HG02884 (cell line): ENCODE data around the gene RNF141.

Experiments used
- ATAC-seq: cut with Tn5 transposase; IDR thresholded peaks from one replicate; pipeline ENCODE4 v1.9.1; 2021; ENCODE audit warnings: mild to moderate bottlenecking, moderate library complexity; ENCODE audit not compliant: unreplicated experiment

The RNF141 gene

DNA sequence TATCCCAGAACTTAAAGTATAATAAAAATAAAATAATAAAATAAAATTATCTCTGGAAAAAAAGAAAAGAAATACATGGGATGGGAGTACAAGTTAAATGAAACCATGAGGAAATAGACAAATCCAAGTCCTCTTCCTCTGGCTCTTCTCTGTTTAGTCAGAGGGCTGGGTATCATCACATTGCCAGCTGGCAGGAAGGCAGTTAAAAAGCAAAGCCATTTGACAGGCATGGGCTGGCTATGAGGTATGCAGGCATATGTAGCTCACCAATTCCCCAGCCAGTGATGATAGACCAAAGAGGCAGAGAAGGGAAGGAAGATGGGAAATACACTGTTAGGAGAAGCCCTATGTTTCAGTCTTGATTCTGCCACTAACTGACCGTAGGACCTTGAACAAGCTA is 21.0 kb upstream of the RNF141 start:
- ATAC-seq: no peak

- no peak for ATAC-seq
Measured at GRCh38 chr11:10561043-10561818, 20.2 kb upstream of the RNF141 start.

DNA sequence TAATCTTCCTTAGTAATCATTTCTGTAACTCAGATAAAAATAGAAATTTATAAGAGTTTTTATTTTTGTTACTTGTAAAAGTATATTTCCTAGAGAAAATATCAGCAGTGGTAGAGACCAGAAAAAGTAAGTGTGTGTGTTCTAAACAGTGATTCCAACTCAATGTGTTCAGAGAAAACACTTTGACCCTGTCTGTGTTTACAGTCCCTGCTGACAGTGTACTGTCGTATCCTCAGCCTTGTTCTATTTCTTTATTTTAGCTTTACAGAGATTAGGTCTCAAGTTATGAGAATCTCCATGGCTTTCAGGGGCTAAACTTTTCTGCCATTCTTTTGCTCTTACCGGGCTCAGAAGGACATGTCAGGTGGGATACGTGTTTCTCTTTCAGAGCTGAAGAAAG is 17.3 kb upstream of the RNF141 start:
- no peak for ATAC-seq

DNA sequence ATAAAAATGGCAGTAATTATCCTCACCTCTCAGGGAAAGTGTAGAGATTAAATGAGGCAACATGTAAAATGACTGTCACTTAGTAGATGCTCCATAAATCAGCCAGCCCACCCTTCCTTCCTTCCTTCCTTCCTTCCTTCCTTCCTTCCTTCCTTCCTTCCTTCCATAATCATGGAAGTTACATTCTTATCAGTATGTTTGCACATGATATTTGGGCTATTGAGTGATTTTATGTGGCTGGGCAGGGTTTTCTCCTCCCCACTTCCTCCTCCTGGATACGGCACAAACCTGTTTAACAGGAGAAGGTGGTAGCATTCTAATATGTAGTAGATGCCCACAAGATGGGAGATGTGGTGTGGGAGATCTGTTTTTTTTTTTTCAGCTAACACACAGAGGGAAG is 15.6 kb upstream of the RNF141 start:
- ATAC-seq: no peak

DNA sequence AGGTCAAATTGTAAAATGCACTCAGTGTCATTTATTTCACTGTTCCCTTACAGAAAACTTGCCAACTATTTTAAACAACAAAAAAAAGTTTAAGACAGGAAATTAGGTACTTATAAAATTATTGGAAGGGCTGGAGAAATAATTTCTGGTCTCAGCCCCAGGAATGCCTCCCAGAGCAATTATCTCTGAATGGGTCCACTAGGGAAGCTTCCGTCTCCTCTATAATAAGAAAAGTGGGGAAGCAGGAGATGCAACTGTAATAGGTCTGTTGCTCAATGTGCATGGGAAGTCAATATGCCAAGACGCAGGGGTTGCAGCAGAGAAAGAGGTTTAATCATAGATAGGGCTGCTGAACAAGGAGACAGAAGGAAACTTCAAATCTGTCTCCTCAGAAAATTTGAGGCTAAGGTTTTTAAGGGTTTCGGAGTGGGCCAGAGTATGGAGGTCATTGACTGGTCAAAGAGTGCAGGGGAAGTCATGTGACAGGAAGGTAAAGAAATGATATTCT is 10.9 kb upstream of the RNF141 start:
- no peak for ATAC-seq

- no peak for ATAC-seq
Measured at GRCh38 chr11:10551290-10551592, 10.3 kb upstream of the RNF141 start.

GRCh38 chr11:10550503-10551289 is 9.7 kb upstream of the RNF141 start:
- no peak for ATAC-seq

- ATAC-seq: no peak
Measured at GRCh38 chr11:10544491-10545465, 3.8 kb upstream of the RNF141 start.

- ATAC-seq: no peak
Measured at GRCh38 chr11:10543782-10544181, 2.8 kb upstream of the RNF141 start.

DNA sequence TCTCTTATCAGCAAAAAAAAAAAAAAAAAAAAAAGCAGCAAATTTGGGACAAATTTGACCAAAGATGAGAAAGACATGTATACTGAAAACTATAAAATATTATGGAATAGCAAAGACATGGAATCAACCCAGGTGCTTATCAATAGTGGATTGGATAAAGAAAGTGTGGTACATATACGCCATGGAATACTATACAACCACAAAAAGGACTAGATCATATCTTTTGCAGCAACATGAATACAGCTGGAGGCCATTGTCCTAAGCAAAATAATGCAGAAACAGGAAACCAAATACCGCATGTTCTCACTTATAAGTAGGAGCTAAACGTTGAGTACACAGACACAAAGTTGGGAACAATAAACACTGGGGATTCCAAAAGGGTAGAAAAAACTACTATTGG is 1.8 kb upstream of the RNF141 start:
- no peak for ATAC-seq

DNA sequence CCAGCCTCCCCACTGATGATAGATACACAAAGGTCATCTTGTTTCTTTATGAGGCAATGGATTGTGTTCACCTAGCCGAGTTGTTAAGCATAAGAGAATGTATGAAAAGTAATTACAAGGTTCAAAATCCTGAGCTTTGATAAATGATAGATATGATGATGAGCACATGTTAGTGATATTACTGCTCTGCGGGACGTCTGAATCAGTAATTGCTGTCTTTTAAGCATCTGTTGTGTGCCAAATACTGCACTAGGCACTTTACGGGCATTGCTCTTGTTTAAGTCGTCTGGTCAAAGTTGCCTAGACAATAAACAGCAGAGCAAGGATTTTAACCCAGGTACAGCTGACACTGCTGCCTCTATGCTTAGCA is 559 bp upstream of the RNF141 start:
- no peak for ATAC-seq

GRCh38 chr11:10540546-10540914 is 457 bp downstream of the RNF141 start:
- peak; percentile 31 for ATAC-seq

DNA sequence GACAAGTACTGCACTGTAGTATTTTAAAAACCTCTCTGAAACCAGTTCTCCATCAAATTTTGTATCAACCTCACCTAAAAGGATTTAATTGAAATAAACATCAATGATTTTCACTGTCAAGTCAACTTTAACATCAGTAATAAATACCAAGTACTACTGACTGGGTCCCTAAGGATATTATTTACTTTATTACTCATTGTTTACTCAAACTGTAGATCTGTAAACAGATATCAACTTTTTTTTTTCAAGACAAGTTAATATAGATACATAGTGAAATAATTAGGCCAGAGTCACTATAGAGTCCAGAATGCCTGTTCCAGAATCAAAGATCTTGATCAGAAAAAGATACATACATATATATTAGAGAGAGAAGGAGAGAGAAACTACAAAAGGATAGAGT is 1.6 kb downstream of the RNF141 start:
- no peak for ATAC-seq

DNA sequence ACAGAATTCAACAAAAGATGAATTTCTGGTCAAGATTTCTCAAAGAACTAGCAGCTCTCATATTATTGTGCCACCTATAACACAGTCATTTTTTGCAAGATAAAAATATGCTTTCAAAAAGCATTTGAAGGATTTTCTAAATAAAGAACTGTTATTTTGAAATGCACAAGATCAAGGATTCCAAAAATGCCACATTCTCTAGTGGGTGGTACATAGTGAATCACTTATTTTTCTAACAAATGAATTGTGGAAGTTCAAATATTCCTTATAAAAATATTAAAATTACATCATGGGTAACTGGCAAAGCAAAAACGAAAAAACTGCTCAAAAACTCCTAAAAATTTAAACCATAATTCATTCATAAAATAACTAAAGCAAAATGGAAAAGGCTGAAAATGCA is 2.1 kb downstream of the RNF141 start:
- no peak for ATAC-seq

GRCh38 chr11:10537600-10537999 is 3.4 kb downstream of the RNF141 start:
- no peak for ATAC-seq

DNA sequence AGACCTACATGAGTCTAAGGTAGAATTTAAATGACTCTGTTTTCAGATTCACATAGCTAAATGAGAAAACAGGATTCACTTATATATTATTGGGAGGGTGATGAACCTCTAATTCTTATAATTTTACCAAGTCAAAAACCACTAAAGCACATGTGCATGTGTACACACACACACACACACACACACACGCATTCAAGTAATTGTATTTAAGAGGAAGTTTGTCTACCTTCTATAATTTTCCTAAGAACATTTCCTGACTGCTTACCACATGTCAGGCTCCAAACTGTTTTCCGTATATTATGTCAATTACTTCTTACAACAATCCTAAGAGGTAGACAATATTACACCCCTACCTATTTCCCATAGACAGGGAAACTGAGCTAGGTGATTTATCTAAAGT is 6.7 kb downstream of the RNF141 start:
- ATAC-seq: no peak

DNA sequence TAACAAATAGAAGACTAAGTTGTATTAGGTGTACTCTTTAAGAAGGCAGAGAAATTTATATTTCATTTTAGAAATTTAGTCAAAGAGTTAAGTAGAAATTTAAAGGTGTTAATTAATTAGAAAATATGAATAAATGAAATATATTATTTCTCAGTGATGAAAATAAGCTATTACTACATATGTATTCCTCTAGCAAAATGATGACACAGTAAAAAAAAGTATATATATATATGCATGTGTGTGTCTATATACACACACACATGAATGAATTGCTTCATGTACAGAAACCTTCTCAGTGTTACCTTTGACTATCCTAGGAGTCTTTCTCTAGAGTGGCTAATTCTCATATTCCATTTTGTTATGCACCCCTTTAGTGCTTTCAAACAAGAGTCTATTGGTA is 7.7 kb downstream of the RNF141 start:
- ATAC-seq: no peak

DNA sequence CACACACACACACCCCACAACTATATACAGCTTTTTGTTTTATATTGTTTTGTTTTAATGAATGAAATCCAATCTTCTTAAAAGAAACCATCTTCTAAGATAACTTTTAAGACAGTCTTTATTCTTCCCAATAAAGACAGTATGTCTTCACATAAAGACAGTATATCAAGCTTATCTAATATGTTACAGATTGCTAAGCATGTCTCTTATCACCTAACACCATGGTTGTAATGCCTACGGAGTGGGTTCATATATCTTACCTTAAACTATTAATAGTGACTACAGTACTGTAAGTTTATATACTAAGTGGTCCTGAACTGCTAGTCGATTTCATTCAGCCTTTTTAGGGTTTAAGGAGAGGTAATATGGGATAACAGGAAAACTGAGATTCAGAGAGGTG is 8.5 kb downstream of the RNF141 start:
- ATAC-seq: no peak

- no peak for ATAC-seq
Measured at GRCh38 chr11:10529279-10529678, 11.7 kb downstream of the RNF141 start.

- no peak for ATAC-seq
Measured at GRCh38 chr11:10528121-10528520, 12.9 kb downstream of the RNF141 start.
